Transverse colon (tissue), 4 donors: ENCODE results near the gene TGFB1. TPM values are rescaled to one million over a fixed set of nuclear protein-coding genes. Genes with fewer than 3 reads are reported as not detected.
A peak's percentile ranks its signal among the peaks of the same experiment; 100 is the strongest.

ENCODE experiments used
- DNase-seq: peaks from one replicate; pipeline ENCODE4 v3.0.0-alpha.2; 2019
- H3K27ac ChIP-seq, 4 donors: fragments of 200-600 bp; sonication (generic); 2 replicates each; pipeline ENCODE4 v1.5.1; 2016 to 2018; ENCODE audit warnings: inconsistent platforms in 4 of 4
- H3K27me3 ChIP-seq: fragments of 200-600 bp; sonication (generic); 2 replicates; pipeline ENCODE4 v1.5.1; 2017; ENCODE audit warnings: inconsistent platforms
- H3K36me3 ChIP-seq, 4 donors: fragments of 200-600 bp; sonication (generic); 2 replicates each; pipeline ENCODE4 v1.5.1; 2017 to 2019; ENCODE audit warnings: inconsistent platforms in 4 of 4
- H3K4me1 ChIP-seq, 4 donors: fragments of 200-600 bp; sonication (generic); 2 replicates each; pipeline ENCODE4 v1.5.1; 2017 to 2020; ENCODE audit warnings: inconsistent platforms in 4 of 4
- H3K4me3 ChIP-seq, 4 donors: fragments of 200-600 bp; sonication (generic); 1 replicate in 1 of 4; 2 replicates in 3 of 4; pipeline versions ENCODE4 v1.5.1 to v1.6.1; 2017 to 2019; ENCODE audit warnings: inconsistent platforms in 4 of 4
- H3K9me3 ChIP-seq, 2 donors: fragments of 200-600 bp; sonication (generic); 2 replicates each; pipeline ENCODE4 v1.5.1; 2017 to 2019; ENCODE audit warnings: inconsistent platforms in 2 of 2
- EP300 ChIP-seq: sonication (generic); formaldehyde crosslinking; IDR thresholded peaks from one replicate; pipeline ENCODE4 v1.6.1; 2017; ENCODE audit warnings: antibody characterized with exemption, low read depth
- POLR2A ChIP-seq: fragments of 450-650 bp; IDR thresholded peaks from one replicate; pipeline ENCODE4 v1.6.1; 2016; ENCODE audit warnings: antibody characterized with exemption, mild to moderate bottlenecking, moderate library complexity
- POLR2AphosphoS5 ChIP-seq, 3 donors: sonication (generic); formaldehyde crosslinking; IDR thresholded peaks; one replicate each; pipeline ENCODE4 v1.6.1; 2016; ENCODE audit warnings: antibody characterized with exemption in 3 of 3
- WGBS, 2 donors: methylation state at CpG; one replicate each; pipeline ENCODE4 v1.1.5; 2018; ENCODE audit warnings: low coverage in 1 of 2; 5-methylcytosine and 5-hydroxymethylcytosine counted together
- in situ Hi-C, 4 donors: fragments of 200-750 bp; cut with MboI; loops; one replicate each; pipeline versions ENCODE4 v1.15.0 to v1.15.1; 2017; ENCODE audit warnings: low sequenced_read_pairs in 3 of 4, low pct_ligation_motif_present in 1 of 4, low pct_unique_long_range_greater_than_20kb in 1 of 4
- intact Hi-C: fragments of 100-400 bp; cut with DNase I; formaldehyde crosslinking; loops from one replicate; pipeline ENCODE4 v1.15.1; 2023; ENCODE audit warnings: low total_unique reads
- total RNA-seq, 4 donors: library from RNA; depleted of rRNA; stranded (reverse); fragments of >200 nt; gene quantifications; one replicate each; pipeline ENCODE4 v1.1.0, GENCODE V29; 2016
- TF ChIP-seq, protein P1 (sequence below), 5 experiments: fragments of 200-600 bp in 3 of 5; fragments of 450-650 bp in 2 of 5; sonication (generic) in 3 of 5; IDR thresholded peaks; 1 replicate in 2 of 5; 2 replicates in 3 of 5; pipeline ENCODE4 v1.5.1; 2016 to 2017; ENCODE audit warnings: antibody characterized with exemption in 5 of 5, inconsistent platforms in 3 of 5, mild to moderate bottlenecking in 2 of 5, moderate library complexity in 1 of 5

Gene TGFB1
- total RNA-seq, 4 donors from 2014 or later = 4.4 to 30.3 (median 9.7) TPM

- no peak overlapping the region for H3K27ac ChIP-seq
- H3K9me3 ChIP-seq = no peaks in the 10 kb centered on the region
- no peaks in the 10 kb centered on the region for H3K36me3 ChIP-seq
- H3K4me3 ChIP-seq = no peak overlapping the region
- DNase-seq = no peak
- TF ChIP-seq POLR2A (no peak), EP300 (no peak), POLR2AphosphoS5 (IDR thresholded peaks at IDR 0.05) (no peak)
- TF ChIP-seq, protein P1, sequence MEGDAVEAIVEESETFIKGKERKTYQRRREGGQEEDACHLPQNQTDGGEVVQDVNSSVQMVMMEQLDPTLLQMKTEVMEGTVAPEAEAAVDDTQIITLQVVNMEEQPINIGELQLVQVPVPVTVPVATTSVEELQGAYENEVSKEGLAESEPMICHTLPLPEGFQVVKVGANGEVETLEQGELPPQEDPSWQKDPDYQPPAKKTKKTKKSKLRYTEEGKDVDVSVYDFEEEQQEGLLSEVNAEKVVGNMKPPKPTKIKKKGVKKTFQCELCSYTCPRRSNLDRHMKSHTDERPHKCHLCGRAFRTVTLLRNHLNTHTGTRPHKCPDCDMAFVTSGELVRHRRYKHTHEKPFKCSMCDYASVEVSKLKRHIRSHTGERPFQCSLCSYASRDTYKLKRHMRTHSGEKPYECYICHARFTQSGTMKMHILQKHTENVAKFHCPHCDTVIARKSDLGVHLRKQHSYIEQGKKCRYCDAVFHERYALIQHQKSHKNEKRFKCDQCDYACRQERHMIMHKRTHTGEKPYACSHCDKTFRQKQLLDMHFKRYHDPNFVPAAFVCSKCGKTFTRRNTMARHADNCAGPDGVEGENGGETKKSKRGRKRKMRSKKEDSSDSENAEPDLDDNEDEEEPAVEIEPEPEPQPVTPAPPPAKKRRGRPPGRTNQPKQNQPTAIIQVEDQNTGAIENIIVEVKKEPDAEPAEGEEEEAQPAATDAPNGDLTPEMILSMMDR (IDR thresholded peaks at IDR 0.05) = no peak
- peaks cover 14% of the 10 kb centered on the region for H3K27me3 ChIP-seq
- peaks cover 12 to 43% (median 28%) of the 10 kb centered on the region in 4 donors for H3K4me1 ChIP-seq
- intact Hi-C loops (no loop called here), in situ Hi-C loops (loop anchor here in 1 of 4 donors (25.0 kb wide), 1 partner anchor 232 kb away; no protein-coding TSS in a partner anchor)
- WGBS, 2 donors = 80 to 81% methylated on average over 1 to 4 of the region's 4 CpGs
Measured at GRCh38 chr19:41330481-41330880, 23.2 kb downstream of the TGFB1 start.

DNA sequence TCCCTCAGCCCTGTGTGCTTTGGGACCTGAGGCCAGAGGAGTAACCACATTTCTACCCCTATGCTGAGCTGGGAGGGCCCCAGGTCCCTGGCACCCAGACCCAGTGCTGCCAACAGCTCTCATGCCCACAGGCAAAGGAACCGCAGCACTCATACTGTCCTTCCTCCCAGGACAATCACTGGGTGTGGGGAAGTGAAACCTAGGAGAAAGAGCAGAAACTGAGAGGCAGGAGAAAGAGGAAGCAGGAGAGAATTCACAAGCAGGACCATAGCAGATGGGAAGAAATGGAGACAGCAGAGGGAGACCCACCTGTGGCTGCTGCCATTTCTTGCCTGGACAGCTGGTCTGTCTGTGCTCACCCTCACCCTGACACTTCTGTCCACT, 24.9 kb downstream of the TGFB1 start:
- Histone ChIP-seq H3K9me3 (no peaks in the 10 kb centered on the region), H3K36me3 (no peaks in the 10 kb centered on the region), H3K4me1 (peaks cover 19 to 59% (median 40%) of the 10 kb centered on the region in 4 donors), H3K27me3 (peaks cover 20% of the 10 kb centered on the region), H3K27ac (peak overlapping the region; percentile 78 to 89 (median 83)), H3K4me3 (no peak overlapping the region)
- TF ChIP-seq POLR2A = no peak
- no peak for TF ChIP-seq POLR2AphosphoS5 (IDR thresholded peaks at IDR 0.05)
- TF ChIP-seq, protein P1 (IDR thresholded peaks at IDR 0.05) = no peak
- no peak for TF ChIP-seq EP300
- WGBS, 2 donors = 67% methylated on average over 1 of the region's 1 CpG; no CpG with 5 or more reads in 1 of the 2 donors
- no peak for DNase-seq
- intact Hi-C loops (no loop called here), in situ Hi-C loops (loop anchor here in 1 of 4 donors (25.0 kb wide), 1 partner anchor 233 kb away; no protein-coding TSS in a partner anchor)

GRCh38 chr19:41328157-41328841, 25.4 kb downstream of the TGFB1 start:
- in situ Hi-C loops = loop anchor here in 1 of 4 donors (25.0 kb wide), 1 partner anchor 234 kb away; no protein-coding TSS in a partner anchor
- Histone ChIP-seq H3K9me3 (no peaks in the 10 kb centered on the region), H3K4me1 (peaks cover 25 to 64% (median 45%) of the 10 kb centered on the region in 4 donors), H3K36me3 (no peaks in the 10 kb centered on the region), H3K4me3 (peak overlapping the region in 1 of 4 donors; percentile 21), H3K27me3 (peaks cover 20% of the 10 kb centered on the region), H3K27ac (peak overlapping the region; percentile 78 to 89 (median 83))
- intact Hi-C loops = no loop called here
- DNase-seq = no peak
- no peak for TF ChIP-seq POLR2A
- WGBS, 2 donors = 26 to 40% methylated on average over 12 to 22 of the region's 22 CpGs

GRCh38 chr19:41327576-41328156, 26.1 kb downstream of the TGFB1 start:
- peak overlapping the region in 2 of 4 donors; percentile 21 to 35 for H3K4me3 ChIP-seq
- no peaks in the 10 kb centered on the region for H3K9me3 ChIP-seq
- peak overlapping the region; percentile 78 to 89 (median 83) for H3K27ac ChIP-seq
- TF ChIP-seq POLR2AphosphoS5 (IDR thresholded peaks at IDR 0.05) = peak; percentile 5 to 58 (median 48)
- no peak for TF ChIP-seq EP300
- TF ChIP-seq POLR2A = peak; percentile 31
- in situ Hi-C loops = loop anchor here in 1 of 4 donors (25.0 kb wide), 1 partner anchor 235 kb away; no protein-coding TSS in a partner anchor
- 30% methylated on average over 27 of the region's 33 CpGs; no CpG with 5 or more reads in 1 of the 2 donors for WGBS, 2 donors
- no peaks in the 10 kb centered on the region for H3K36me3 ChIP-seq
- peak; percentile 88 for DNase-seq
- intact Hi-C loops = no loop called here
- H3K4me1 ChIP-seq = peaks cover 31 to 70% (median 48%) of the 10 kb centered on the region in 4 donors
- peaks cover 20% of the 10 kb centered on the region for H3K27me3 ChIP-seq

DNA sequence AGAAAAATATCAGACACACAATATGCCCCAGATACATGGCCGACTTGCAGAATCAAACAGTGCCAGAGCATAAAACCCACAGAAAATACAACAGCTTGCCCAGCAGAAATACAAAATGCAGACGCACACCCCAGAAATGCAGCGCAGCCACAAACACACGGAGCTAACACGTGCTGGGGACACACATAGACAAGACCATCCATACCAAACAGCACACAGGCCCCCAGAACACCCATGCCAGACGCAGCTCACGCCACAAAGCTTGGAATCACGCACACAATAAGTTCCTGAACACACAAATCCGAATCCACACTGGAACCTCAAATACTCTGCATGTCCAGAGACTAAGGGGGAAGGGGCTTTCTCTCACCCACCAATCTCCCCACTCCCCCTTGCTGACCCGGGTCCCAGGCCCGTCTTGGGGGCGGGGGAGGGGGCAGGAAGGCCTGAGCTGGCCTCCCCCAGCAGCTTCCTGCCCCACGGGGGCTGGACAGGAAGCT, 26.6 kb downstream of the TGFB1 start:
- Histone ChIP-seq H3K4me3 (peak overlapping the region in 2 of 4 donors; percentile 21 to 35), H3K27ac (peak overlapping the region; percentile 78 to 89 (median 83)), H3K36me3 (no peaks in the 10 kb centered on the region), H3K4me1 (peaks cover 31 to 76% (median 50%) of the 10 kb centered on the region in 4 donors), H3K9me3 (no peaks in the 10 kb centered on the region), H3K27me3 (peaks cover 20% of the 10 kb centered on the region)
- in situ Hi-C loops (loop anchor here in 1 of 4 donors (25.0 kb wide), 1 partner anchor 235 kb away; no protein-coding TSS in a partner anchor), intact Hi-C loops (no loop called here)
- TF ChIP-seq POLR2AphosphoS5 (IDR thresholded peaks at IDR 0.05) = no peak
- TF ChIP-seq EP300 = no peak
- no peak for TF ChIP-seq POLR2A
- TF ChIP-seq, protein P1 (IDR thresholded peaks at IDR 0.05) = no peak
- no peak for DNase-seq
- WGBS, 2 donors = 26% methylated on average over 13 of the region's 13 CpGs; no CpG with 5 or more reads in 1 of the 2 donors
